ENCODE measurements around the gene TEX30. TPM values are rescaled to one million over a fixed set of nuclear protein-coding genes. Genes with fewer than 3 reads are reported as not detected.

Gene TEX30
- total and polyA plus RNA-seq, 5 donors from 2014 or later = 8.4 to 29.5 (median 24.4) TPM

DNA sequence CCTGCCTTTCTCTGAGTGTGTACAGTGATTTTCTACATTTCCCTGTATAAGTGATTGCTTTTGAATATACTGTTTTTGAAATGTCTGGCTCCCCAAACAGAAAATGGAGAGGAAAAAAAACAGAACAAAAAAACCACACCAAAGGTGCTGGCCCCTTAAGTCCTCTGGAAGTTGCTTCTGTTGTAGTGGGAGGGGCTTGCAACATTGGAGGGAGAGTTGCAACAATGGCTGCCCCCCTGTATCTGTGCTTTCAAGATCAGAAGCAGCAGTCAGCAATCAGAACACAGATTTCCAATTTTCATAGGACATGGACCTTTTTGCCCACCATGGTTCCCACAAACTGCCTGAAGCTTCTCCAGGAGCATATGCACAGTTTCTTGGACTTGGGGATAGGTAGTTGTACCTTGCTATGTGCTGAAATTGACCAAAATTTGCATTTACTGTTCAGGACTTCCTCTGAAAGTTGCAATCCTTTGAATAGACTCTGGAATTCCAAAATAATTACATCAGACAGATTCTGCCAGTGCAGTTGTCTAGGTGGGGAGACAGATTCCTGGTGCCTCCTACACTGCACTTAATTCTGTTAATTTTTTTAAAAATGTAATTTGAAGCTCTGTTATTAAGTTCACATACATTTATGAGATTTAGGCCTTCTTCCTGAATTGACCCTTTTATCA, 39.2 kb upstream of the TEX30 start:
- Mint-ChIP-seq H3K4me3 (no peak overlapping the region), H3K27me3 (peaks cover 4% of the 10 kb centered on the region), H3K27ac (no peak overlapping the region), H3K9me3 (peaks cover 0 to 6% (median 2%) of the 10 kb centered on the region in 7 donors), H3K4me1 (peaks cover 10 to 16% (median 11%) of the 10 kb centered on the region in 4 donors), H3K36me3 (peaks cover 30% of the 10 kb centered on the region)
- DNase-seq = no peak
- Histone ChIP-seq H3K4me1 (ENCODE audit: control insufficient read depth, insufficient read depth, low read length, poor library complexity, severe bottlenecking) (no peaks in the 10 kb centered on the region), H3K27me3 (ENCODE audit: control insufficient read depth, insufficient read depth, low read length) (no peaks in the 10 kb centered on the region), H3K36me3 (ENCODE audit: control insufficient read depth, insufficient read depth, low read length) (no peaks in the 10 kb centered on the region), H3K9me3 (ENCODE audit: control insufficient read depth in 2 of 2, low read length in 2 of 2) (no peaks in the 10 kb centered on the region), H3K4me3 (ENCODE audit: low read depth, low read length) (no peak overlapping the region), H3K27ac (ENCODE audit: insufficient read depth, low read length, poor library complexity, severe bottlenecking) (no peak overlapping the region)
- ATAC-seq (ENCODE audit: low read depth in 2 of 2) = no peak

DNA sequence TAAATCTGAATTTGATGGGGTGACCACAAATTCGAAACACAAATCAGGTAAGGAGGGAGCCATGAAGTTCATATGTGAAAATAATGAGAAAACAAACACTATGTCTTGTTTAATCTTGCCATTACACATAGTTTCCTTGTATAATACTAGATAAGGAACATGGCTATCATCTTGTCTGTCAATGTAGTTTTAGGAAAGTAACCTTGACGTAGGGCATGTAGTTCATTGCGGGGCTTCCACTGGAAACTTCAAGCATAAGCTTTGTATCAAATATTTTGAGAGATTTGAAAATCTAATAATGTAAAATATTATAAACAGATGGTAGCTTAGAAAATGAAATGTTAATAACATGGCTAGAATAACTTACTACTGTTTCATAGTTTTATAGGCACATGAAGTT, 34.1 kb upstream of the TEX30 start:
- peaks cover 26% of the 10 kb centered on the region for H3K36me3 Mint-ChIP-seq
- ATAC-seq (ENCODE audit: low read depth in 2 of 2) (no peak), DNase-seq (no peak)
- H3K27ac Mint-ChIP-seq = no peak overlapping the region
- H3K27ac ChIP-seq (ENCODE audit: insufficient read depth, low read length, poor library complexity, severe bottlenecking) = no peak overlapping the region
- peaks cover 0 to 6% (median 2%) of the 10 kb centered on the region in 7 donors for H3K9me3 Mint-ChIP-seq
- H3K36me3 ChIP-seq (ENCODE audit: control insufficient read depth, insufficient read depth, low read length) = no peaks in the 10 kb centered on the region
- no peaks in the 10 kb centered on the region for H3K27me3 ChIP-seq (ENCODE audit: control insufficient read depth, insufficient read depth, low read length)
- no peak overlapping the region for H3K4me3 ChIP-seq (ENCODE audit: low read depth, low read length)
- peaks cover 4% of the 10 kb centered on the region for H3K27me3 Mint-ChIP-seq
- no peaks in the 10 kb centered on the region for H3K4me1 ChIP-seq (ENCODE audit: control insufficient read depth, insufficient read depth, low read length, poor library complexity, severe bottlenecking)
- H3K4me1 Mint-ChIP-seq = peaks cover 4 to 27% (median 9%) of the 10 kb centered on the region in 4 donors
- no peaks in the 10 kb centered on the region for H3K9me3 ChIP-seq (ENCODE audit: control insufficient read depth in 2 of 2, low read length in 2 of 2)
- no peak overlapping the region for H3K4me3 Mint-ChIP-seq

- peaks cover 5% of the 10 kb centered on the region for H3K4me1 ChIP-seq (ENCODE audit: control insufficient read depth, insufficient read depth, low read length, poor library complexity, severe bottlenecking)
- Mint-ChIP-seq H3K4me3 (no peak overlapping the region), H3K27me3 (peaks cover 4% of the 10 kb centered on the region), H3K27ac (no peak overlapping the region), H3K36me3 (peaks cover 15% of the 10 kb centered on the region), H3K9me3 (no peaks in the 10 kb centered on the region), H3K4me1 (peaks cover 11 to 44% (median 21%) of the 10 kb centered on the region in 4 donors)
- no peak for DNase-seq
- H3K27ac ChIP-seq (ENCODE audit: insufficient read depth, low read length, poor library complexity, severe bottlenecking) = no peak overlapping the region
- H3K9me3 ChIP-seq (ENCODE audit: control insufficient read depth in 2 of 2, low read length in 2 of 2) = no peaks in the 10 kb centered on the region
- H3K4me3 ChIP-seq (ENCODE audit: low read depth, low read length) = no peak overlapping the region
- no peak for ATAC-seq (ENCODE audit: low read depth in 2 of 2)
- H3K27me3 ChIP-seq (ENCODE audit: control insufficient read depth, insufficient read depth, low read length) = no peaks in the 10 kb centered on the region
- no peaks in the 10 kb centered on the region for H3K36me3 ChIP-seq (ENCODE audit: control insufficient read depth, insufficient read depth, low read length)
These were observed 32.1 kb upstream of the TEX30 start for GRCh38 chr13:102805680-102806079.

DNA sequence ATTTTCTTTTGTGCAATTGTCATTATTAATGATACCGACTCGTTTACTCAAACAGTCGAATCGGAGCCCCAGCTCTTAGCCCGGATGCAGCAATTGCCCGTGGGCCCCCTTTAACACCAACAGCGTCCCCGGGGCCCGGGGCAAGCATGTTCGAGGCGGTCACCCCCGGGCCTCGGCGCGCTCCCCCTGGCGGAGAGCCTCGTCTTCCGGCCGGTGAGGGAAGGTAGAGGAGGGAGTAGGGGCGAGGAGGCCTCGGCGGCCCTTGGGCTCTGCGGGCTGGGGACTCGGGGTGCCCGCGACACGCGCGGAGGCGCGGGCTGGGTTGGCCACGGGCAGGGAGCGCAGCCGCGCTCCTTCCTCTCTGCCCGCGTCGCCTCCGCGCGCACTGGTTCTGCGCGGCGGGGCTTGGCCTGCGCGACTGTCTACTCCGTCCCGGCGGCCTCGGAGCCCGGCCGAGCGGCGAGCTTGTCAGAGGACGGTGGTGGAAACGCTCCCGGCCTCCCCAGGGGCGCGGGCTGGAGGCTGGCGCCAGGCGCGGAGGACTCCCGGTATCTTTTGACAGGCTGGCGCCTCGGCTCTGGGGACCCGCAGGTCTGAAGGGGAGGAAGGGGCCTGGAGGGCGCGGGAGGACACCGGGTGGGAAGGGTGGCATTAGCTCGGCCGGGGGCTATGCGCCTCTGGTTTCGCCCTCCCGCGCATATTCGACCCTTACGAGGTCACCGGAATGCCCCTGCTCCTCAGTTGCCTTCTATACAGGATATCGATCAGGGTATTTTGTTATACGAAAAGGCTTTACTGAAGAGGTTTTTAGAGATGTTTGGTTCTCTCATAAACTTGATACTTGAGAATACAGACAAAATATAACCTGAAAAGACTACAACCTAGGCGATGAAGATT, 26.8 kb upstream of the TEX30 start:
- peak overlapping the region; percentile 14 for H3K27ac ChIP-seq (ENCODE audit: insufficient read depth, low read length, poor library complexity, severe bottlenecking)
- peaks cover 17% of the 10 kb centered on the region for H3K27me3 Mint-ChIP-seq
- DNase-seq = peak; percentile 72 to 87 (median 77)
- ATAC-seq (ENCODE audit: low read depth in 2 of 2) = peak; percentile 83 to 85
- peak overlapping the region; percentile 90 to 97 (median 94) for H3K4me3 Mint-ChIP-seq
- H3K27me3 ChIP-seq (ENCODE audit: control insufficient read depth, insufficient read depth, low read length) = peaks cover 6% of the 10 kb centered on the region
- H3K4me3 ChIP-seq (ENCODE audit: low read depth, low read length) = peak overlapping the region; percentile 68
- no peaks in the 10 kb centered on the region for H3K9me3 ChIP-seq (ENCODE audit: control insufficient read depth in 2 of 2, low read length in 2 of 2)
- H3K4me1 ChIP-seq (ENCODE audit: control insufficient read depth, insufficient read depth, low read length, poor library complexity, severe bottlenecking) = peaks cover 29% of the 10 kb centered on the region
- H3K27ac Mint-ChIP-seq = peak overlapping the region in 2 of 3 donors; percentile 83 to 92
- no peaks in the 10 kb centered on the region for H3K9me3 Mint-ChIP-seq
- peaks cover 3% of the 10 kb centered on the region for H3K36me3 Mint-ChIP-seq
- H3K4me1 Mint-ChIP-seq = peaks cover 4 to 43% (median 20%) of the 10 kb centered on the region in 4 donors
- H3K36me3 ChIP-seq (ENCODE audit: control insufficient read depth, insufficient read depth, low read length) = no peaks in the 10 kb centered on the region

DNA sequence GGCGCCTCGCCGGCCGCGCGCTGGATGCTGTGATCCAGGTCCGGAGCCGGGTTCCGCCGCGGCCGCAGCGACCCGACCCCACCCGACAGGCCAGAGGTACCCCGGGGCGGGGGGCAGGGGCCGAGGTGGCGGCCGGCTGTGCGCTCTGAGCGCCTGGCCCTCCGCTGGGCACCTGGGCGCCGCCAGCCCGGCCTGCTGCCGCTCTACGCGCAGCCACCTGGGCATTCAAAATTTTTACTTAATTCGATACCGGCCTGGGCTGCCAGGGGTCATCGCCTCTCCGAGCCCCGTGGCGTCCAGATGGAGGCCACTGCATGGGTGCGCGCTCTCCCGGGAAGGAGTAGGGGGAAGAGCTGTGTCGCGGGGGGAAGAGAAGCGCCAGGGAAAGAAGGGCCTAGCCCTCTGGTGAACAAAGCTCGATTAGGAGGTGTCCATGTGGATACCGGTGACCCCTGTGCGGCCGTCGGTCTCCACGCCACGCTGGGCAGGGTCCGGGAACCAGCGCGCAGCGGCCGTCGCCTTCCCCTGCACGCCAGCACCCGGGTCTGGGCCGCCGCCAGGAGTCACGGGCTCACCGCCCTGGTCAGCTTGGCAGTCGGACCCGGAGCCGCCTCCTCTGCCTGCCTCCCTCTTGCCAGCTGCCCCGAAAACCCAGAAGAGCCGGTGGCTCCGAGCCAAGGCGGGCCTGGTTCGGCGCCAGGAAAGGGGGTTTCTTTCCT, 26.0 kb upstream of the TEX30 start:
- Mint-ChIP-seq H3K27ac (peak overlapping the region in 2 of 3 donors; percentile 42 to 92), H3K36me3 (no peaks in the 10 kb centered on the region), H3K4me1 (peaks cover 4 to 41% (median 20%) of the 10 kb centered on the region in 4 donors), H3K4me3 (peak overlapping the region; percentile 90 to 97 (median 92)), H3K9me3 (no peaks in the 10 kb centered on the region), H3K27me3 (peaks cover 17% of the 10 kb centered on the region)
- no peak for ATAC-seq (ENCODE audit: low read depth in 2 of 2)
- peak in 2 of 3 donors; percentile 13 to 14 for DNase-seq
- Histone ChIP-seq H3K4me3 (ENCODE audit: low read depth, low read length) (peak overlapping the region; percentile 59), H3K4me1 (ENCODE audit: control insufficient read depth, insufficient read depth, low read length, poor library complexity, severe bottlenecking) (peaks cover 29% of the 10 kb centered on the region), H3K36me3 (ENCODE audit: control insufficient read depth, insufficient read depth, low read length) (no peaks in the 10 kb centered on the region), H3K27me3 (ENCODE audit: control insufficient read depth, insufficient read depth, low read length) (peaks cover 6% of the 10 kb centered on the region), H3K9me3 (ENCODE audit: control insufficient read depth in 2 of 2, low read length in 2 of 2) (no peaks in the 10 kb centered on the region), H3K27ac (ENCODE audit: insufficient read depth, low read length, poor library complexity, severe bottlenecking) (no peak overlapping the region)

- H3K36me3 Mint-ChIP-seq = no peaks in the 10 kb centered on the region
- peak within 1 kb of the TSS; percentile 90 to 97 (median 92) for H3K4me3 Mint-ChIP-seq
- H3K27ac ChIP-seq (ENCODE audit: insufficient read depth, low read length, poor library complexity, severe bottlenecking) = no peak within 1 kb of the TSS
- peaks cover 4 to 40% (median 20%) of the 10 kb centered on the region in 4 donors for H3K4me1 Mint-ChIP-seq
- ATAC-seq (ENCODE audit: low read depth in 2 of 2) (peak; percentile 70 to 75), DNase-seq (peak; percentile 58 to 89 (median 64))
- peak within 1 kb of the TSS; percentile 67 for H3K4me3 ChIP-seq (ENCODE audit: low read depth, low read length)
- peaks cover 6% of the 10 kb centered on the region for H3K27me3 ChIP-seq (ENCODE audit: control insufficient read depth, insufficient read depth, low read length)
- no peaks in the 10 kb centered on the region for H3K36me3 ChIP-seq (ENCODE audit: control insufficient read depth, insufficient read depth, low read length)
- peak within 1 kb of the TSS; percentile 42 to 92 (median 60) for H3K27ac Mint-ChIP-seq
- peaks cover 29% of the 10 kb centered on the region for H3K4me1 ChIP-seq (ENCODE audit: control insufficient read depth, insufficient read depth, low read length, poor library complexity, severe bottlenecking)
- peaks cover 17% of the 10 kb centered on the region for H3K27me3 Mint-ChIP-seq
- H3K9me3 ChIP-seq (ENCODE audit: control insufficient read depth in 2 of 2, low read length in 2 of 2) = no peaks in the 10 kb centered on the region
- H3K9me3 Mint-ChIP-seq = peaks cover 0 to 1% (median 0%) of the 10 kb centered on the region in 7 donors
These were observed 25.2 kb upstream of the TEX30 start, which contains the start of the genes BIVM and POGLUT2 for GRCh38 chr13:102798581-102799425. Gene BIVM (plus strand): TSS chr13:102799119. CDS start chr13:102807268, 8,149 bp downstream. Gene POGLUT2 (minus strand): TSS chr13:102798976. CDS start chr13:102798670, 306 bp downstream.

Measured in CD4-positive, CD25-positive, alpha-beta regulatory T cell (primary cell).